ENCODE results near the gene NAB1. TPM values are rescaled to one million over a fixed set of nuclear protein-coding genes. Genes with fewer than 3 reads are reported as not detected.

The NAB1 gene
- total RNA-seq, 1 experiment from 2014 or later, result 36.9 TPM

GRCh38 chr2:190717764-190718651 lies 69.1 kb downstream of the NAB1 start:
- H3K4ac ChIP-seq (ENCODE audit: low read depth, low read length), result no peak overlapping the region
- H3K4me2 ChIP-seq (ENCODE audit: insufficient read depth, insufficient read length, low read length), result no peak overlapping the region
- no peak overlapping the region for H3K27ac ChIP-seq (ENCODE audit: insufficient read length, low read depth, low read length)

More at GRCh38 chr2:190717764-190718651, 69.1 kb downstream of the NAB1 start:
- no peak overlapping the region for H3T11ph ChIP-seq (ENCODE audit: low read length)
- H2BK20ac ChIP-seq (ENCODE audit: low read depth, low read length, poor library complexity, severe bottlenecking), result no peak overlapping the region
- no peak overlapping the region for H2BK12ac ChIP-seq (ENCODE audit: insufficient read length, low read depth, low read length)
- H3K4me3 Mint-ChIP-seq, result no peak overlapping the region
- no peak overlapping the region for H3K9ac ChIP-seq (ENCODE audit: extremely low read depth, insufficient read length, low read length)
- H4K91ac ChIP-seq (ENCODE audit: insufficient read length, low read depth, low read length), result no peak overlapping the region
- no CpG with 5 or more reads among the region's 15 CpGs for WGBS (ENCODE audit: extremely low coverage, insufficient read length, low lambda C conversion rate)
- H4K5ac ChIP-seq (ENCODE audit: insufficient read length, low read depth, low read length), result no peak overlapping the region
- H3K18ac ChIP-seq (ENCODE audit: insufficient read length, low read depth, low read length), result no peak overlapping the region
- H3K4me1 Mint-ChIP-seq, result peaks cover 0 to 7% of the 10 kb centered on the region in 2 experiments; a peak in 2 of 4 replicates
- no peak overlapping the region for H3K56ac ChIP-seq (ENCODE audit: insufficient read length, low read depth, low read length)
- H3K14ac ChIP-seq (ENCODE audit: insufficient read depth, low read length), result no peak overlapping the region
- H3K23me2 ChIP-seq (ENCODE audit: insufficient read length, low read depth, low read length, poor library complexity, severe bottlenecking), result no peaks in the 10 kb centered on the region
- no peak for DNase-seq
- no peaks in the 10 kb centered on the region; the same call in 1 of the 2 replicates for H3K27me3 Mint-ChIP-seq (ENCODE audit: low read depth)
- H3K9me3 Mint-ChIP-seq, result peaks cover 2 to 5% of the 10 kb centered on the region in 2 experiments; a peak in 1 of 5 replicates
- H3K79me1 ChIP-seq (ENCODE audit: insufficient read depth, low read depth, low read length, poor library complexity, severe bottlenecking), result no peaks in the 10 kb centered on the region
- no peak overlapping the region for H2BK120ac ChIP-seq (ENCODE audit: low read depth, low read length, poor library complexity, severe bottlenecking)
- no peaks in the 10 kb centered on the region for H3K79me2 ChIP-seq (ENCODE audit: insufficient read depth, low read length)
- H2AFZ ChIP-seq (ENCODE audit: low read length), result no peak overlapping the region
- H4K20me1 ChIP-seq (ENCODE audit: control insufficient read depth, insufficient read depth, insufficient read length), result no peaks in the 10 kb centered on the region
- no peak overlapping the region for H4K8ac ChIP-seq (replicated peaks; ENCODE audit: insufficient read length, low read depth, low read length)
- H3K4me1 ChIP-seq (ENCODE audit: insufficient read depth, low read length), result no peaks in the 10 kb centered on the region
- TF ChIP-seq CTCF (conservative IDR thresholded peaks at IDR 0.05), result no peak
- H3K9me3 ChIP-seq (ENCODE audit: control insufficient read depth, low read depth, low read length), result no peaks in the 10 kb centered on the region
- no peak overlapping the region for H3K23ac ChIP-seq (ENCODE audit: insufficient read length, low read depth, low read length)
- no peak overlapping the region for H2BK15ac ChIP-seq (ENCODE audit: low read depth, low read length)
- H2AK5ac ChIP-seq (ENCODE audit: insufficient read length, low read length), result no peak overlapping the region
- no peaks in the 10 kb centered on the region for H3K27me3 ChIP-seq (ENCODE audit: insufficient read depth, low read length)
- H3K27ac Mint-ChIP-seq, result no peak overlapping the region
- H3K36me3 Mint-ChIP-seq (ENCODE audit: insufficient read depth in 1 of 3, low read depth in 3 of 3), result peaks cover 0 to 6% (median 0%) of the 10 kb centered on the region in 3 experiments; a peak in 1 of 7 replicates
- no peak overlapping the region for H2BK5ac ChIP-seq (ENCODE audit: insufficient read length, low read length)
